HG03103 (cell line): ENCODE data around the gene MYZAP.
"Not testable (repeated sequence)": the region's sequence is repeated elsewhere in the genome, so short reads cannot be mapped to it uniquely, and the experiment has no call there.

Experiments
- ATAC-seq: cut with Tn5 transposase; IDR thresholded peaks from one replicate; pipeline ENCODE4 v1.9.1; 2021; ENCODE audit warnings: low read depth; ENCODE audit not compliant: unreplicated experiment

The MYZAP gene

DNA sequence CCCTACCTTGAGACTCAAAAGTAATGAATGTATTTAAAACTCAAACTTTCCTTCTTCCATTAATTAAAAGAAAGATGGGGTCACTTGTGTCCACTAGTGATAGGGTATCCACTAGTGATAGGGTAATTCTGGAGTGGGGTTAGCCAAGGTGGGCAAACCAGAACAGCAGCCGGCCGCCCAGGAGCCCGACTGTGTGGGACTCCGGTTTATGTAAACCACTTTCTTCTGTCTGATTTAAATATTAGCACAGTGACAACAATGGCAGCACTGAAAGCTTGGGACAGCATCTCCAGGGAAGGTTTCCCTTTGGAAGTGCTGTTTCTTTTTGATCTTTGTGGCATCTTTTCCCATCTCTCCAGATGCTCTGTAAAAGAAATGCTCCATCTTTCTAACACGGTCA lies 722 bp downstream of the MYZAP start:
- ATAC-seq: no peak

DNA sequence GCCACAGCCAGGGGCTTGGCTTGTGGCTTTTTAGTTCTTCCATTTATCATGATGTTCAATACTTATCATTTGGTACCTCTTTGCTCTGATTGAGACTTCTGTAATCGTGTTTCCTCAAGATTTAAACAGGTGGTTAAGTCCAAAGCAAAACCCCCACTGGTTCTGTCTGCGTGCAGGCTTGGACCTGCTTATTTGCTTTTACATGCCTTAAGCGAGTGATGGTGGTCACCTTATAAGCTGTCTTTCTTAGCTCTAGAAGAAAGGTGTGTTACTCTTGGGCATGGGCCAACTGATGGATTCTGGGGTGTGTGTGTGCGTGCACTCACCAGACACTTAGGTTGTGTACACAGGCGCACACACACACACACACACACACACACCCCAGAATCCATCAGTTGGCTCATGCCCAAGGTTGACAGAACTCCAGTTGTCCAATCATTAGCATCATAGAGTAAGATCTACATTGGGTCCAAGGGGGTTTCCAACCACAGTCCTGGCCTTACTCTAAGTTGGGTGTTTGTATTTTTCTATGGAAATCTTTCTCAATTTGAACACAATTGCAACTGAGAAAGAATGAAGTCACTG lies 1.2 kb downstream of the MYZAP start:
- no peak for ATAC-seq

DNA sequence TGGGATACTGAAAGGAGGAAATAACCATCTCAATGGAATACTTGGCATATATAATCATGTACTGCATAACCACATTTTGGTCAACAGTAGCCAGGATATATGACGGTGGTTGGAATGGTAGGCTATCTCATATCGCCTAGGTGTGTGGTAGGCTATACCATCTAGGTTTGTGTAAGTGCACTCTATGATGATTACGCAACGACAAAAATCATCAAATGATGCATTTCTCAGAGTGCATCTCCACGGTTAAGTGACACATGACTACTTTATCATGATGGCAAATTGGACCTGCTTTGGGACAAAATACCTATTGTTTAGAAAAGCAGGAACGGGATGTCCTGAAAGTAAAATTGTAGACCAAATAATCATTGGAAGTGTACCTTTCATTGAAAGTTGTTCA lies 2.8 kb downstream of the MYZAP start:
- ATAC-seq: no peak

DNA sequence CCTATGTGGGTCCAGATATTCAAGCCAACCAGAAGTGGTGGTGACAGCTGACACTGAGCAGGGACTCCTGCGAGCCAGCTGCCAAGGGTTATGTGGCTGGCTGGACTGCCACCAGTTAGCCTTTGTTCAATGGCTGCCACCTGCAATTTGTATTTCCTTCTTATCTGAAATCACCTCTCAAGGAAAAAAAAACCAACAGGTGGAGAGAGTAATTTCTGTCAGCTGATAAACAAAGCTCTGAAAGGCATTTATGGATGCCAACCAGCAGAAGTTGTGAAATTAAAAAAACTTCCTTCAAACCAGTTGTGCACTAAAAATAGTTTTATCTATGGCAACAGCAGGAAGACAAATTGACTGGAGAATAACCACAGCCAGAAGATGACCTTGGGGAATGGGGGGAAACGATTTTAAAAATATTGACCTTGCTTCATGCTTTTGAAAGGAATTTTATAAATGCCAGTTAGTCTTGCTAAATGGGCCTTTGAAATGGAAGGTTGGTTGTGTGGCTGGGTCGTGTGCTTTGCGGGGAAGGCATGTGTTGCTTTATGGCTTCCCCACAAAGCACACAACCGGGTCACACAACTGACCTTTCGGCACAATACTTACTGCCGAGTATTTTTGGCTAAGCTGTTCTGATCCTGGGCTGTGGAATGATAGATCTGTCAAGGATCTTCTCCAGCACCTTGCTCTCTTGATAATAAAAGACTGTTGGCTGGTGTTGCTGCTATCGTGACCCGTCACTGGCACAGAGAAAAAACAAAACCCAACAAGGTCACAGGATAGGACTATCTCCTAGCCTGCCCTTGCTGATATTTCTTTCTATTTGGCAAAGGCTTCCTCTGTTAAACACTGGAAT lies 3.5 kb downstream of the MYZAP start:
- ATAC-seq: no peak

DNA sequence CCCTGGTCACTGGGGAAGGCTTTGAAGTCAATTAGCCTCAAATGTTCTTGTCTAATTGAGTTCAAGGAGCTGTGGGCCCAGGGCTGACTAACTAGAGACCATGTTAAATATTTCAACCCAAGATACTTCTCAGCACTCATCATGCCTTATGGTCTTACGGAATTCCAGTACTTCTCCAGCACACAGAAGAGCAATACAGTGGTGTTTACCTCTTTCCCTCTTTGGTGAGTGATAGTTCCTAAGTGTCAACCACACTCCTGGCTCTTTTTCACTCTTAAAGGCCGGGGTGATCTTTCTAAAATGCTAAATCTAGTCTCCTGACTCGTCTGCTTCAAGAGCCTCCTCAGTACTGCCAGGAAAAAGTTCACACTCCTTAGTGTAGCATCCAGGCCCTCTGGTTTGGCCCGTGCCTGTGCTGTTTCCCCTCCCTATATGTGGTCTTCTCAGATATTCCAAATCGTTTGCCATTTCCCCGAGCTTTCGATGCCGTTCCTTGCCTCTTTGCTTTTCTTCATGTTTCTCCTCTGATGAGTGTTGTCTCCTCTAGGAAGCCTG lies 4.7 kb downstream of the MYZAP start:
- no peak for ATAC-seq

DNA sequence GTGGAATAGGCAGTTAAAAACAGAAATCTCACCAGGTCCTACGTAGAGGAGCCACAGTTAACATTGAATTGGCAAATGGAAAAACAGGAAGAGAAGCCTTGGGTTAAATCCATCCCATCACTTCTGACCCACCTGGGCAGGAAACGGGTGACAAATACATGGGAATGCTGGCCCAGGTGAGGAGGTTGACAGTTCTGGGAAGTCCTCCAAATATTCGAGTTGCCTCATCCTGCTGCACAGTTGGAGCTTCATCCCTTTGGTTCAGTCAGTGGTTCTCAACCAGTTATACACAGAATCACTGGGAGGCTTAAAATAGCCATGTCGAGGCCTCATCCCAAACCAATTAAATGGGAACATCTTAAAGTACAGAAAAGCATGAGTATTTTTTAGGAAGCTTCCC lies 5.3 kb downstream of the MYZAP start:
- no peak for ATAC-seq

DNA sequence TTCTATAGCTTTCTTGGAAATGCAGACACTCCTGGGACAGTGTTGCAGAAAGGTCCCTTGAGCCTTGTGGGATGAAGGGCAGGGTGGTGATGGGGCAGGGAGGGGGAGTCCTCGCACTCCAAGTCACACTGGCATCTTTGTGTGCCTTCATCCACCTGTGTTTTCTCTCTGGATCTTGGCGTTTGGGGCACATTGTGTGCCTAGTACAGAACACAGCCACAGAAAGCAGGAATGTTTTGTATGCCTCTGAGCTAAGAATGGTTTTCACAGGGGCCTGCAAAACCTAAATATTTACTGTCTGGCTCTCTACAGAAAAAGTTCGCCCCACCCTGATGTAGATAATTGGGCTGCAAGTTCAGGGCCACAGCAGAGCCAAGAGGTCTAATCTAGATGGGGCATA lies 5.7 kb downstream of the MYZAP start:
- ATAC-seq: no peak

DNA sequence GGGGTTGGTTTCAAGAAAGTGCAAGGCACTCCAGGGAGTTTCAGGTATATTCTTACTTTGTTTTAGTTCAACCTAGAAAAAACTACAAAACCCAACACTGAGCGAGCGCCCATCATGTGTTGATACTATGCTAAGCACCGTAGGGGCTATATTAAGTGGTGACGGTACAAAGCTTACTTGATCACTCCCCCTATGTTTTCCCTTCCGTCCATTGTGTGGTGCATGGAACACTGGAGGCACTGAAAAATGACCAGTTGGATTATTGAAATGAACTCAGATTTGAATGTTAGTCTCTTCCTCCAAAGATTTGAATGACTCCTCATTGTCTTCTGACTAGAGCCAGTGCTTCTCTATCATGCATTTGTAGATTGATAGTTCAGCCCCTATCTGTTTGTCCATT lies 6.6 kb downstream of the MYZAP start:
- ATAC-seq: no peak

DNA sequence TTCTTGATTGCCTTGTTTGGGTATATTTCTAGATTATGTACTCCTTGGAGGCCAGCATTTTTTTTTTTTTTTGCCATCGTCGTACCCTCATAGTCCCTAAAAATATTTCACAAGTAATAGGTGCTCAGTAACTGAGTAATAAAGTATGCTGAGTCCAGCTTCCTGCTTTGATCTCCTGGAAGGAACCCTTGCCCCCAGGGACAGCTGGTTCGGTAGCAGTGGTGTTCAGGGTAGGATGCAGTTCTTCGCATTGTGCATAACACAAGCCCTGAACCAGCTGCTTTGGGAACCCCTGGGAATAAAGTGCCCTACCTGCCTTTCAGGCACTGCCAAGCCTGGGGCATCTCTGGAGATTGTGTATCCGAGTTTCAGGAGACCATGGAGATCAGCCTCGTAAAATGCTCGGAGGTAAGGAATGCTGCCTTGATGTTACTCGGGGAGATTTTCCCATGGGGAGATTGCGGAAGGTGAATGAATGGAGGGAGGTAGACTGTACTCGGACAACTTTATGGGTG lies 7.6 kb downstream of the MYZAP start:
- ATAC-seq: no peak

DNA sequence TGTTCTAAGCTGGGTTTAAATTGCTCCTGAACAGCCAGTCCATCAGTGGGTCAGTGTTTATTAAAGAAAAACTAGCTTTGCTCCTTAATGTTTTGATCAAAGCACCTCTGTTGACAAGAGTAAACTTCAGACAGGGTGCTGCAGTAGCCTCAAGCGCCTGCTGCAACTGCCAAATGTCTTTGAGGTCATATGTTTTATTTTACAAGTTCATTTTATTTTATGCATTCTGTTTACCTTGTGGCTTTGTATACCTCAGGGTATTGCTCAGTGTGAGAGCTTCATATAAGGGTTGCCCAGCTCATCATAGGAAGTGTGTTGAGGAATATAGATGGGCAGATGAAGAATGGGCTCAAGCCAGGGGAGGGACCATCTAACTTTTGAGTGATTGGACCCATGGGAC lies 8.5 kb downstream of the MYZAP start:
- no peak for ATAC-seq

DNA sequence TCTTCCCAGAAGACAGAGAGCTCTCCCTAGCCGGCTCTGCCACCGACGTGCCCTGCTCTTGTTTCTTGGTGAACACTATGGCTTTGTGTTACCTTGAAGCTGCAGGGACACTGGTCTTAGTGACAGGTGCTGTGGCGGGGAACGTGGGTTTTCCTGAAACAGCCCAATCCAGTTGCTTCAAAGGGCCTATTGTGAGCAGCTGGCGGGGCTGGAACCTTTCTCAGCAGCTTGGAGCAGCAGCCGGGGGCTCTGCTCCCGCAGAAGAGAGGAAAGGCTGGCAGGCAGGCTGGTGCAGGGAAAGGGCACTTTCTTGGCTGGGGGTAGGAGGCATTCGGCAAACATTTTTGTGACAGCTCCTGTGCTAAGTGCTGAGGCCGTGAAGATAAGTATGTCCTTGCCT lies 12.8 kb downstream of the MYZAP start:
- ATAC-seq: no peak

DNA sequence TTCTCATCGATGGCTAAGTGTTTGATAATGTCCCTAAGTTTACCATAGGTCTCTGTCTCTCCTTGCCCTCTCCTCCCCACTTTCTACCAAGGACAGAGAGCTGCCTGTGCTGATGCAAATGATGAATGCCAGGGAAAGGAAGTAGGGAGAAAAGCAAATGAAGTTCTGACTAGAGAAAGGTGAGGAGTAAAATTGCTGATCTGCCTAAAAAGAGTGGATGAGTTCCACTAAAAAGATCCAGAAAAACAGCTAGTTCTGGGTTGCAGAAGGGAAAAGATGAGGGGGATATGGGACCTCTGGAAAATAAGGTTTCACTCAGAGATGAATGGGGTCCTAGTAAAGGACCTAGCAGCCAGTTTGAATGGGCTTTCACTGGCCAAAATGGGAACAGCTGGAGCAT lies 13.8 kb downstream of the MYZAP start:
- no peak for ATAC-seq

DNA sequence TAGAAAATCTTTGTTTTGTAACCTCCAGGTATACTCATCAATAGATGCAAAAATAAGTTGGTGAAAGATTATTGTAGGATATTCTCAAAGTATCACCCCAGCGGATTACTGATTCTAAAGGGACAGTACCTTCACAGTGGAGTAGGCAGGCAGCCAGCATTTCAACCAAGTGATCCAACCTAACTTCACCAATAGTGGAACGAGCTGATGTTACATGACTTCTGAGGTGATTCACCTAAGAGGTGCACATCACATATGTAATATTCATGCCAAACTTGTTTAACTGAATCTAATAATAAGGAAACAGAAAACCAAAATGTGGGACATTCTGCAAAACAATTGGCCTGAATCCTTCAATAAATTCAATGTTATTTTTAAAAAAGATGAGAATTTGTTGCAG lies 14.3 kb downstream of the MYZAP start:
- ATAC-seq: no peak

DNA sequence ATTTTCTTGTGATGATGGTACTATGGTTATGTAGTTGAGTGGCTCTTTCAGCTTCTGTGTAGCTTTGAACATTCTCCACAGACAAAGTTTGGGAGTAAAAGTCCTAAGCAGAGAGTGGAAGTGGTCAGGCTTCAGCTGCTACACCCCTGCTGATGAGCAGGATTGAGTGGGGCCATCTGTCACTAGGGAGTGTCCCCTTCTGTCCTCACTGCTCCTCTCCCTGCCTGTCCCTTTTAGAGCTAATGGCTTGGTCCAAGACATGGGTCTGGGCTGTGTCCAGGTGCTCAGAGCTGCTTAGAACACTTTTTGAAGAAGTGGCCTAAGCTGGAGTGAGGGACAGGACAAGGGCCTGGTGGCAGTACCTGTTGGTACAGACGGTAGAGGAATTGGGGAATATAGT lies 15.1 kb downstream of the MYZAP start:
- ATAC-seq: no peak

DNA sequence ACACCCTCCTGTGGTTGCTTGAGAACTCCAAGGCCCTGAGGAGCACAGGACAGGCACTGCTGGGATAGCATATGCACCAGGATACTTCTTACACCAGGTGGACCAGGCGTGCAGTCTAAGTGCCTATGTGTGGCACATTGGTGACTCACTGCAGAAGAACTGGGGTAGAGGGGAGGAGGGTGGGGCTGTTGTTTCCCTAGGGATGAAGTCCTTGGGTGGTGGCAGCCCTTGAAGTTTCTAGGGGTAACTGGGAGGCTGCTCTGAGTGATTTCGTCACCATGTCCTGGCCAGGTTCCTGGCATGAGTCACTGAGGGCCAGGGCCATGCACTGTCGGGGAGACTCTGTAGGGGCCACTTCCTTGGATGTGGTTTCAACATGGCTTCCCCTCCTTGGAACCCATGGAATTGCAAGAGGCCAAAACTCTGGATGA lies 15.9 kb downstream of the MYZAP start:
- ATAC-seq: no peak

DNA sequence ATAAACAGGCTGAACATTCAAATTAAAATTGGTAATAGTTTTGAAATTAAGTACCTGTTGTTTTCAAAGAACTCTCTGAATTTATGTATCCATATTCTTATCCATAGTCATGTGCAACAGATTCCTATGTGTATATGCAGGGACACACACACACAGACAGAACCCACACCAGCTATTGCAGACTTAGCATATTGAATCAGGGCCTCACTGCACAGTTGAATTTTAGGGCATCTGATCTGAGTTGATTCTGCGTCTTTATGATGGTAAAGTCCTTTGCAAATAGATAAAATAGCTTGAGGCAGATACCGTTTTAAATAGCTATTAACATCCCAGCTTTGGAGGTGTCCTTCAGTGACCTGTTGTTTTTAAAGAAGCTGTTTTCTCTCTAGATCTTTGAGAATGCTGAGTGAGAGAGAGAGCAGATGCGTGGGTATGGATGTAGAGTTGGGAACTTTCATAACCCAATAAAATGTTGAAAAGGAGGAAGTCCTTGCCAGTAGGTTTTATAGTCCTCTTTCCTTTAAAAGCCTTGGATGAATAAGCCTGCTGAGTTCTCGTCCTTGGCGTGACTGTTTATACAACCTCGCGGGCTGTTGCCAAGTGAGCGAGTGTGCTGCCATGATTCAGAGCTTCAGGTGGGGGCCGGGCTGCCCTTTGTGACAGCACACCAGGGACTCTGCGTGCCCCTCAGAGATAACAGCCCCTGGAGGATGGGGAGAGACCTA lies 18.3 kb downstream of the MYZAP start:
- no peak for ATAC-seq

DNA sequence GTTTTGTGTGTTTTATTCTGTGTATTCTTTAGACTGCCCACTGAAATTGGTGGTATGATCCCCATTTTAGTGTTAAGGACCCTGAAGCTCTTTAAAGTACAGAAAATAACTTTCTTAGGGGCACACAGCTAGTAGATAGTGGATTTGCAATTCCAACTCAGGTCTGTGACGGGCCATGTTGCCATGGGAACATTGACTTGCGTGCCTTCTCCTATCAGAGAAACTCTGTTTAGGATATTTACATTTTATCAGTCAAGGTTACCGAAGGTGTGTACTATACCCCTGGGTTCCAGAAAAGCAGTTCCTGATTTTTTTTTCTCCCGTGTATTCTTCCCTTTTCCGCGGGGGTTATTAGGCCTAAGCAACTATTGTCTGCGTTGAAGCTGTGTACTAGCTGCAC lies 19.4 kb downstream of the MYZAP start:
- ATAC-seq: no peak

DNA sequence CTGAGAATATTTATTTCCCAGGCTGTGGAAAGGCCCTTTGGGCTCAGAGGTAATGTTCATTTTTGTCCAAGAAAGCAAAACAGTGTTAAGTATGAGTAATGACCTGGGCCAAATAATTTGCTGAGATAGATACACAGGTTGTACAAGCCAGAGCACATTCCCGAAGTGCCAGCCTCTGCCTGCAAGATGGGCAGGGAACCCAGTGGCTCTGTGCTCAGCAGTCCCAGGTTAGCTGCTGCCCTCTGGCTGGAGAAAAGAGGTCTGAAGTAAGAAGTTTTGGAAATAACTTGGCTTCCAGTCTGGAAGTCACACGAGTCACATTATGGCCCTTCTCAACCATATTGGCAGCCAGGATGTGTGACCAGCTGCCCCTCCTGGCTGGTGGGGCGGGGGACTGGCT lies 20.2 kb downstream of the MYZAP start:
- ATAC-seq: no peak

DNA sequence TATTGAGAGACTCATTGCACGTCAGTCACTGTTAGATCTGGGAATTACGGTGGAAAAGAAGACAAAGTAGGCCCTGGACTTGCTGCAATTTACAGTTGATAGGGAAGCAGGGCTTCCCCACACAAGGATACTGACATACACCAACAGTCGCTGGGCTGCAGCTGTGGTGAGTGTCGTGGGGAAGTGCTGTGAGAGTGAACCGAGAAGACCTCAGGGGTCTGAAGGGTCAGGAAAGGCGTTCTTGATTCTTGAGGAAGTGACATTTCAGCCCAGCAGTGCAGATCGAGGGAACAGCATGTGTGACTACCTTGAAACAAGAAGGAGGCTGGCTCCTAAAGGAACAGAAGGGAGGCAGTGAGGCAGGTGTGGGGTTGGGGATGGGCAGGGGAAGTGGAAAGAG lies 22.5 kb downstream of the MYZAP start:
- ATAC-seq: no peak

DNA sequence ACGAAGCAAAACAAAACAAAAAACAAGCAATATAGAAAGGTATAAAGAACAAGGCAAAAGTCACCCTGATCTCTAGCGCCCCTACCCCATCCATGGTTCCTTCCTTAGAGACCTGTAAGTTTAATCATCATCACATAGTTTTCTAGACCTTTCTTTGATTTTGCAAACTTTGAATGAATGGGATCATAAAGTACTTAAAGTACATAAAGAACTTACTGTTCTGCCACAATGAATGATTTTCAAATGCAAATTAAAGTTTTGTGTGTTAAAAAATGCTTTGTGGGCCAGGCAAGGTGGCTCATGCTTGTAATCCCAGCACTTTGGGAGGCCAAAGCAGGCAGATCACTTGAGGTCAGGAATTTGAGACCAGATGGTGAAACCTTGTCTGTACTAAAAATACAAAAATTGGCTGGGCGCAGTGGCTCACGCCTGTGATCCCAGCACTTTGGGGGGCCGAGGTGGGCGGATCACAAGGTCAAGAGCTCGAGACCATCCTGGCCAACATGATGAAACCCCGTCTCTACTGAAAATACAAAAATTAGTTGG lies 24.3 kb downstream of the MYZAP start:
- ATAC-seq: not testable (repeated sequence)

DNA sequence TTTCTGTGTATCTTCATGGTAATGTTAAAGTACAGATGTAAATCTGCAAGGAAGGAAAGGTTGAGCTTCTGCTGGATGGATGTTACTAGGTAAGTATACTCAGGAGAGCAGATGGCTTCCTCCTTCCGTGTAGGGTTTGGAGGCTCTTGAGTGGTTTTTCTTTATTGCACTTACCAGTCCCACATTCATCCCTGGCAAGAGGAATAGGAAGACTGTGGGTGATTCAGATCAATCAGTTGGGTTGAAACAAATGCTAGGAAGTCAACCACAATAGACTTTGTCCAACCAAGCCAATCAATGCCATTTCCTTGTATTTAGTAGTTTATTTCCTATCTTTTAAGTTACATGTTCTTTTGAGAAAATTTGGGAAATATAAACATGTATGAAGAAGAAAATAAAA lies 26.6 kb downstream of the MYZAP start:
- no peak for ATAC-seq
